K562 (cell line): ENCODE measurements around the gene METAP1. TPM values are rescaled to one million over a fixed set of nuclear protein-coding genes. Genes with fewer than 3 reads are reported as not detected.

Experiments used
- ATF3 ChIP-seq, 2 experiments: fragments of 450-650 bp in 1 of 2; sonication (generic) in 1 of 2; formaldehyde crosslinking in 1 of 2; IDR thresholded peaks in 1 of 2; conservative IDR thresholded peaks in 1 of 2; 2 replicates each; pipeline versions ENCODE4 v1.6.1 to v1.8.1; 2016 to 2023; ENCODE audit warnings: mild to moderate bottlenecking in 2 of 2, moderate library complexity in 2 of 2, inconsistent platforms in 1 of 2, missing genetic modification reagents in 1 of 2
- ATF6 ChIP-seq: sonication (generic); formaldehyde crosslinking; IDR thresholded peaks from 2 replicates; pipeline ENCODE4 v1.4.0; 2020; ENCODE audit warnings: mild to moderate bottlenecking, missing genetic modification reagents
- CHD4 ChIP-seq: fragments of 200-600 bp; sonication (generic); IDR thresholded peaks from 3 replicates; pipeline ENCODE4 v1.6.1; 2012; ENCODE audit warnings: low read depth, mild to moderate bottlenecking, mixed read lengths, low read length, inconsistent platforms; ENCODE audit not compliant: insufficient read depth, insufficient replicate concordance, poor library complexity, severe bottlenecking
- CREB3 ChIP-seq: fragments of 450-650 bp; conservative IDR thresholded peaks from 2 replicates; pipeline ENCODE4 v1.6.1; 2016; ENCODE audit warnings: missing genetic modification characterization, low read depth, mild to moderate bottlenecking, missing compliant biosample characterization, moderate library complexity
- E2F3 ChIP-seq: fragments of 250-450 bp; sonication (Bioruptor Pico); IDR thresholded peaks from 2 replicates; pipeline ENCODE4 v1.4.0; 2020; ENCODE audit warnings: mild to moderate bottlenecking
- HDAC8 ChIP-seq: fragments of 450-650 bp; IDR thresholded peaks from 2 replicates; pipeline ENCODE4 v1.6.1; 2016; ENCODE audit warnings: mild to moderate bottlenecking, missing genetic modification characterization, moderate library complexity, missing compliant biosample characterization
- HSF4 ChIP-seq: fragments of 250-450 bp; sonication (Bioruptor Pico); IDR thresholded peaks from 2 replicates; pipeline ENCODE4 v2.1.2; 2022; ENCODE audit warnings: mild to moderate bottlenecking, moderate library complexity, borderline replicate concordance
- KDM4B ChIP-seq, 2 experiments: fragments of 450-650 bp in 1 of 2; sonication (generic) in 1 of 2; IDR thresholded peaks; 2 replicates each; pipeline ENCODE4 v1.6.1; 2016 to 2017; ENCODE audit warnings: borderline replicate concordance in 2 of 2, antibody characterized with exemption in 1 of 2, low read depth in 1 of 2, mild to moderate bottlenecking in 1 of 2
- KLF6 ChIP-seq: fragments of 250-450 bp; sonication (Bioruptor Pico); IDR thresholded peaks from 2 replicates; pipeline ENCODE4 v1.4.0; 2020; ENCODE audit warnings: mild to moderate bottlenecking, moderate library complexity, borderline replicate concordance
- LARP7 ChIP-seq: fragments of 450-650 bp; IDR thresholded peaks from 2 replicates; pipeline ENCODE4 v1.6.1; 2016
- MAFF ChIP-seq: IDR thresholded peaks from 2 replicates; pipeline ENCODE4 v1.6.1; 2012; ENCODE audit warnings: low read length, improper control_type of control experiment
- MAFG ChIP-seq: fragments of 450-650 bp; conservative IDR thresholded peaks from 2 replicates; pipeline ENCODE4 v1.6.1; 2016; ENCODE audit warnings: missing genetic modification characterization, missing compliant biosample characterization
- SMARCC2 ChIP-seq: fragments of 450-650 bp; IDR thresholded peaks from 2 replicates; pipeline ENCODE4 v1.6.1; 2017; ENCODE audit warnings: antibody characterized with exemption, moderate library complexity, mild to moderate bottlenecking, low read depth
- ZFP36 ChIP-seq: fragments of 150-350 bp; IDR thresholded peaks from 2 replicates; pipeline ENCODE4 v1.6.1; 2018; ENCODE audit warnings: low read length, low read depth; ENCODE audit not compliant: partially characterized antibody
- ZNF143 ChIP-seq: sonication (generic); formaldehyde crosslinking; IDR thresholded peaks from 2 replicates; pipeline ENCODE4 v1.9.0; 2022; ENCODE audit warnings: mild to moderate bottlenecking, missing genetic modification reagents
- ZNF263 ChIP-seq: sonication (generic); formaldehyde crosslinking; IDR thresholded peaks from 2 replicates; pipeline ENCODE4 v1.8.0; 2022; ENCODE audit warnings: mild to moderate bottlenecking, missing genetic modification reagents, borderline replicate concordance
- ZNF717 ChIP-seq: fragments of 250-450 bp; sonication (Bioruptor Pico); IDR thresholded peaks from 2 replicates; pipeline ENCODE4 v1.5.0; 2021
- polyA plus RNA-seq, 8 experiments: library from polyadenylated mRNA; depleted of rRNA in 4 of 8; stranded (reverse) in 5 of 8; unstranded in 3 of 8; fragments of >200 nt; fragmentation: Nextera tagmentation in 2 of 8; fragmentation: Illumina TruSeq in 1 of 8; extraction: Ambion mirVana in 2 of 8; extraction: Trizol in 1 of 8; gene quantifications; 2 replicates each; pipeline versions ENCODE4 v1.2.1 to v1.2.3, GENCODE V29; 2011 to 2014; ENCODE audit warnings: inconsistent platforms in 1 of 8, missing spikeins in 1 of 8
- total RNA-seq, 7 experiments: library from RNA; depleted of rRNA in 6 of 7; stranded (reverse); fragments of >200 nt in 6 of 7; fragmentation: Illumina TruSeq in 2 of 7; extraction: Trizol in 2 of 7; gene quantifications; 2 replicates each; pipeline versions ENCODE4 v1.2.1 to v1.2.3, GENCODE V29; 2011 to 2021; ENCODE audit warnings: low replicate concordance in 1 of 7
- TF ChIP-seq, protein P1 (sequence below): fragments of 250-450 bp; sonication (Bioruptor Pico); IDR thresholded peaks from 2 replicates; pipeline ENCODE4 v1.5.0; 2021; ENCODE audit warnings: mild to moderate bottlenecking, moderate library complexity

Gene METAP1
- total and polyA plus RNA-seq, 9 of the 15 experiments (the other 6 are each of a cell fraction or from before 2014, with no cell fraction given): 31.4 to 77.6 (median 59.5) TPM

DNA sequence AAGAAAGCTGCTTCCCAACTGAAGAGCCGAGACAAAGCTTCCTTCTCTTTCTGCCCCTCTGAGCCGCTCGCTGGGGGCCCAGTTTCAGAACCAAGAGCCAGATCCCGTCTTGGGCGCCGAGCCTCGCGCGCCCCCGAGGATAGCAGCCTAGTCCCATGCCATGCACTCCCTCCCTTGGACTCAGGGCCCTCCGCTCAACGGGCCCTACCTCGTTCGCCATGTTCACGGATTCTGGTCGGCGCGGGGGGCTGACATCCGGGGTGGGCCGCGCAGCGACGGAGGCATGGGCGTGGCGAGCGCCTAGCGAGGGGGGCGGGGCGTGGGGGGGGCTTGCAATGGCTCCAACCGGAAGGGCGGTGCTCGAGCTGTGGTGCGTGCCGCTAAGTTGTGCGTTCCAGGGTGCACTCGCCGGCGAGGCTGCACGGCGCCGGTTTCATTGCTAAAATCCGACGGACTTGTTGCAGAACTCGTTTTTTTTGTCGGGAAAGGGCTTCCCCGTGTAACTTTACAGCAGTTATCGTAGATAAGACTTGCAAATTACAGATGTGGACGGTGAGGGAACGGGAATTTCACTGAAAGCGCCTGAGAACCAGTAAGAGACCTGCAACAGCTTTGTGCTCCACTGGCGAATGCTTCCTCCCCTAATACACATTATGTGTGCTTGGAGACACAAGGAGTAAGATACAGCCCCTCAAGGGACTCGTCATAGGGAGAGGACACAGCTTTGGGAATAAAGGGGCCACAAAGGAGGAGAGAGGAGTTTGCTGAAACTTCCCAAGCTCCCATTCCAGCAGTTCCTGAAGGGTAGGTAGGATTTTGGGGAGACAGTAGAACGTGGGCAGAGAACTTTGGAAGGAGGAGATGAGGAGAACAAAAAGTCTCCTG, 93.2 kb downstream of the METAP1 start, which contains the start of gene ADH5 (continued):
- TF ChIP-seq CREB3 (tag): no peak
- no peak for TF ChIP-seq ZFP36
- TF ChIP-seq SMARCC2: no peak
- TF ChIP-seq ATF3 (IDR thresholded peaks at IDR 0.05): no peak
- no peak for TF ChIP-seq ATF3 (CRISPR knock-in tag; conservative IDR thresholded peaks at IDR 0.05)
- TF ChIP-seq KLF6: no peak
- no peak for TF ChIP-seq ZNF717 (CRISPR knock-in tag)
- TF ChIP-seq CHD4: no peak
- no peak for TF ChIP-seq KDM4B (IDR thresholded peaks at IDR 0.05; ENCODE audit: borderline replicate concordance in 2 of 2, low read depth in 1 of 2)
- TF ChIP-seq E2F3 (CRISPR knock-in tag): no peak
- no peak for TF ChIP-seq HDAC8 (tag)
- no peak for TF ChIP-seq ZNF143 (CRISPR knock-in tag)
- no peak for TF ChIP-seq LARP7
- TF ChIP-seq MAFG (tag): no peak
- TF ChIP-seq ATF6 (CRISPR knock-in tag): no peak
- TF ChIP-seq MAFF: no peak
- TF ChIP-seq, protein P1, sequence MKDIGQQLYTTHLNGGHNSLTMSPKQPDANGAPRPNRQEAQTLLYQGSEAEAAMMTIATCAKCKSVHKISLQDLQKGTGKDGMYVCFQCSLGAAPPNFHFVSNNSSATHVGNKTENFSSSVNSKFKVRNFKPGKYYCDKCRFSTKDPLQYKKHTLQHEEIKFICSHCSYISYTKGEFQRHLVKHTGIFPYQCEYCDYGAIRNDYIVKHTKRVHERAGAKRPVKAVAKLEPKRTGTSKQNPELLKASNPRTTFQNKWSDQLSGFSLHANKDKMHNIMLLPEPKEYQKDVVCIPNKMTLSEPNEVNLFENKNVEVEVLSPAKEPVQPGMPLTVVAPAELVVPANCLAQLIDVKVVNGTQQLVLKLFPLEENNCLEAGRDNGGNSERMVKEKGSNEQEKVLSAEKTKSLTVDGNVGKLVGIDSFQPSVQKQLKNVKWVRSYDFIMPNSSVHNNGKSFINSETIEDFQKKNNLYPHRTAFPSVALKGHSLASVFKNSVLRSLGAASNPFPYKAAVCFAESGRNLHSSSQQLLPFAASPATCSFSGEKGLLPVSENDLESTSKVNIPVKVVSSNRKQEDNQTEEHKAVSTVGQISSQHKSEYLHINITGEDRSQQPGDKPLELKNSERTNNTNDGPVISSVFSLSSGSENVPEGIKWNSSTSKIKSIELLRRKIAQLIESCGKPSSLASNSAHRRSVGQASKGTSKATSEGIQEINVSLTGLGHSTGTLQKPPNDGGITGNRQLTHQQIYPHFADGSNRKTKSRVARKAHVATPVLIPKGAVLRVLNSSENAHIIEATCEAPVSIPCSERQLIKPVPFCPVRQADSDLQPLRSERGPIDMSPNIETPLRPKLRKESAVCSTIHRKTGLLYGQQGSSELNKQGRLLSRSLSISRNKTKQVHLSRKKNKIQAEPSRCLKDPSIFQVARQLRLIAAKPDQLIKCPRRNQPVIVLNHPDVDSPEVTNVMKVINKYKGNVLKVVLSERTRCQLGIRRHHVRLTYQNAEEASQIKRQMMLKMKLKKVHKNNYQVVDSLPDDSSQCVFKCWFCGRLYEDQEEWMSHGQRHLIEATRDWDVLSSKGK (CRISPR knock-in tag): no peak
- TF ChIP-seq HSF4: no peak
- TF ChIP-seq ZNF263 (CRISPR knock-in tag): peak; percentile 32; the same call in 1 of the 2 replicates
